IMR-90 (cell line): ENCODE results near the gene HAGH. TPM values are rescaled to one million over a fixed set of nuclear protein-coding genes. Genes with fewer than 3 reads are reported as not detected.

Source experiments
- ATAC-seq: fragments of 200-7000 bp; cut with Tn5 transposase; 2 replicates; pipeline ENCODE4 v1.9.1; 2020; ENCODE audit warnings: low read depth, mild to moderate bottlenecking, moderate library complexity
- BruUV-seq: library from RNA; stranded (reverse); fragments of 400-500 nt; replicated peaks from 2 replicates; lab custom pipeline; 2021; lab: Mats Ljungman, UMichigan
- CTCF ChIA-PET: fragments of 300-600 bp; formaldehyde crosslinking; extraction: SDS; loops from one replicate; lab custom pipeline; 2021; ENCODE audit warnings: antibody characterized with exemption; lab: Yijun Ruan, JAX
- POLR2A ChIA-PET: fragments of 300-600 bp; sonication (Branson Sonifier 250); formaldehyde crosslinking; loops from one replicate; lab custom pipeline; 2022; ENCODE audit warnings: antibody characterized with exemption; ENCODE audit not compliant: unreplicated experiment; lab: Charles Lee
- DNase-seq: peaks from one replicate; pipeline ENCODE4 v3.0.0; 2013
- H2AFZ ChIP-seq: replicated peaks from 2 replicates; pipeline ENCODE3; 2013; ENCODE audit warnings: low read length, mild to moderate bottlenecking; ENCODE audit not compliant: poor library complexity
- H2AK5ac ChIP-seq: 2 replicates; pipeline ENCODE4 v1.6.1; 2013; ENCODE audit warnings: low read depth, low read length, inconsistent platforms
- H2AK9ac ChIP-seq: replicated peaks from 2 replicates; pipeline ENCODE3; 2013; ENCODE audit warnings: mild to moderate bottlenecking, low read depth, low read length, moderate library complexity; ENCODE audit not compliant: poor library complexity
- H2BK120ac ChIP-seq: 2 replicates; pipeline ENCODE4 v1.6.1; 2013; ENCODE audit warnings: low read depth, low read length, inconsistent platforms
- H2BK15ac ChIP-seq: 3 replicates; pipeline ENCODE4 v1.6.1; 2013; ENCODE audit warnings: low read depth, low read length, inconsistent platforms
- H2BK20ac ChIP-seq: 2 replicates; pipeline ENCODE4 v1.6.1; 2013; ENCODE audit warnings: low read depth, mild to moderate bottlenecking, inconsistent platforms, low read length, moderate library complexity
- H2BK5ac ChIP-seq: 2 replicates; pipeline ENCODE4 v1.6.1; 2013; ENCODE audit warnings: mild to moderate bottlenecking, low read depth, low read length, inconsistent platforms; ENCODE audit not compliant: poor library complexity, severe bottlenecking
- H3K14ac ChIP-seq: replicated peaks from 2 replicates; pipeline ENCODE4 v1.6.1; 2013; ENCODE audit warnings: low read depth, low read length, inconsistent platforms
- H3K18ac ChIP-seq: 2 replicates; pipeline ENCODE4 v1.6.1; 2013; ENCODE audit warnings: low read depth, low read length, control low read depth
- H3K23ac ChIP-seq: 2 replicates; pipeline ENCODE4 v1.6.1; 2013; ENCODE audit warnings: low read depth, low read length, inconsistent platforms
- H3K27ac ChIP-seq: 2 replicates; pipeline ENCODE4 v1.5.1; 2013; ENCODE audit warnings: mild to moderate bottlenecking, control low read depth, low read length; ENCODE audit not compliant: insufficient read depth
- H3K27me3 ChIP-seq: 2 replicates; pipeline ENCODE4 v1.6.1; 2013; ENCODE audit warnings: low read length; ENCODE audit not compliant: control insufficient read depth, insufficient read depth
- H3K36me3 ChIP-seq: 2 replicates; pipeline ENCODE4 v1.6.1; 2013; ENCODE audit warnings: low read length, mixed read lengths; ENCODE audit not compliant: control insufficient read depth, insufficient read depth
- H3K4ac ChIP-seq: 2 replicates; pipeline ENCODE4 v1.6.1; 2013; ENCODE audit warnings: low read depth, low read length, inconsistent platforms
- H3K4me1 ChIP-seq: 2 replicates; pipeline ENCODE4 v1.6.1; 2013; ENCODE audit warnings: low read length, mixed read lengths; ENCODE audit not compliant: control insufficient read depth, insufficient read depth
- H3K4me2 ChIP-seq: 2 replicates; pipeline ENCODE4 v1.6.1; 2013; ENCODE audit warnings: low read depth, mild to moderate bottlenecking, control low read depth, low read length, moderate library complexity
- H3K4me3 ChIP-seq: 2 replicates; pipeline ENCODE4 v1.5.1; 2013; ENCODE audit warnings: low read depth, mild to moderate bottlenecking, control low read depth, low read length, moderate library complexity; ENCODE audit not compliant: insufficient read depth
- H3K56ac ChIP-seq: 2 replicates; pipeline ENCODE4 v1.6.1; 2013; ENCODE audit warnings: low read length, inconsistent platforms; ENCODE audit not compliant: insufficient read depth; ENCODE audit errors: extremely low read depth
- H3K79me1 ChIP-seq, 2 experiments: 2 replicates each; pipeline ENCODE4 v1.6.1; 2013; ENCODE audit warnings: low read length in 2 of 2, inconsistent platforms in 1 of 2, low read depth in 1 of 2
- H3K9ac ChIP-seq: 2 replicates; pipeline ENCODE4 v1.6.1; 2013; ENCODE audit warnings: low read depth, low read length, control low read depth
- H3K9me1 ChIP-seq: 2 replicates; pipeline ENCODE4 v1.6.1; 2013; ENCODE audit warnings: low read length, inconsistent platforms; ENCODE audit not compliant: insufficient read depth
- H3K9me3 ChIP-seq: 2 replicates; pipeline ENCODE4 v1.6.1; 2013; ENCODE audit warnings: low read length; ENCODE audit not compliant: control insufficient read depth, insufficient read depth
- H4K20me1 ChIP-seq: 2 replicates; pipeline ENCODE4 v1.6.1; 2013; ENCODE audit warnings: low read length, inconsistent platforms; ENCODE audit not compliant: insufficient read depth
- H4K5ac ChIP-seq: 2 replicates; pipeline ENCODE4 v1.6.1; 2013; ENCODE audit warnings: mild to moderate bottlenecking, low read depth, low read length, control low read depth
- H4K8ac ChIP-seq, 2 experiments: 2 replicates each; pipeline ENCODE4 v1.6.1; 2013; ENCODE audit warnings: low read depth in 2 of 2, low read length in 2 of 2, control low read depth in 1 of 2, inconsistent platforms in 1 of 2
- H4K91ac ChIP-seq: 2 replicates; pipeline ENCODE4 v1.6.1; 2013; ENCODE audit warnings: low read depth, low read length, inconsistent platforms; ENCODE audit not compliant: insufficient read depth
- BHLHE40 ChIP-seq: fragments of 150-350 bp; IDR thresholded peaks from 2 replicates; pipeline ENCODE4 v1.6.1; 2016; ENCODE audit warnings: mild to moderate bottlenecking, low read depth, low read length
- MXI1 ChIP-seq: IDR thresholded peaks from 2 replicates; pipeline ENCODE4 v1.6.1; 2012; ENCODE audit warnings: low read depth, mild to moderate bottlenecking, low read length, moderate library complexity, borderline replicate concordance
- WGBS, 2 experiments: methylation state at CpG; one replicate each; pipeline versions ENCODE4 v1.1.5 to v1.1.7; 2013; ENCODE audit warnings: missing lambda C conversion rate in 2 of 2; ENCODE audit not compliant: insufficient read length in 1 of 2; ENCODE audit errors: extremely low coverage in 2 of 2; 5-methylcytosine and 5-hydroxymethylcytosine counted together
- dilution Hi-C: fragments of 300-500 bp; cut with HindIII; formaldehyde crosslinking; loops from one replicate; pipeline ENCODE4 v1.14.3; 2018; ENCODE audit warnings: low sequenced_read_pairs; ENCODE audit not compliant: unreplicated experiment
- in situ Hi-C: fragments of 300-500 bp; cut with MboI; formaldehyde crosslinking; loops from 3 replicates; pipeline ENCODE4 v1.14.3; 2019; ENCODE audit warnings: low sequenced_read_pairs, inconsistent platforms, mixed read lengths
- intact Hi-C: fragments of 100-400 bp; cut with micrococcal nuclease; formaldehyde crosslinking; loops from 2 replicates; pipeline ENCODE4 v1.10.0; 2022
- polyA plus RNA-seq, 3 experiments: library from polyadenylated mRNA; depleted of rRNA; stranded (reverse); fragments of >200 nt; gene quantifications; 2 replicates each; pipeline ENCODE4 v1.2.3, GENCODE V29; 2012; ENCODE audit warnings: low replicate concordance in 1 of 3
- total RNA-seq: library from RNA; depleted of rRNA; stranded (reverse); fragments of >200 nt; gene quantifications from 2 replicates; pipeline ENCODE4 v1.2.3, GENCODE V29; 2012

HAGH gene
- total and polyA plus RNA-seq, 2 of the 4 experiments (the other 2 are of a cell fraction) = 30.8 to 52.2 TPM

GRCh38 chr16:1773703-1774447 lies 52.8 kb downstream of the HAGH start:
- dilution Hi-C loops = no loop called here
- peak overlapping the region; percentile 78 for H3K9ac ChIP-seq
- H3K36me3 ChIP-seq = peaks cover 25% of the 10 kb centered on the region; the same call in 1 of the 2 replicates

More at GRCh38 chr16:1773703-1774447, 52.8 kb downstream of the HAGH start:
- no peak overlapping the region for H2BK120ac ChIP-seq
- H2BK20ac ChIP-seq = no peak overlapping the region
- DNase-seq = peak; percentile 24
- no peak for TF ChIP-seq BHLHE40
- 0 out of 2 replicates have a peak, but pooled peaks have one; percentile 1 for TF ChIP-seq MXI1
- H3K4me3 ChIP-seq = peak overlapping the region; percentile 93
- peak overlapping the region; percentile 100 for H2AK9ac ChIP-seq
- peak overlapping the region; percentile 94 for H2AFZ ChIP-seq
- H4K5ac ChIP-seq = no peak overlapping the region
- ChIA-PET POLR2A (no interaction called here), CTCF (interaction anchor here (0.9 kb wide), 1 partner anchor 37 kb away, joined by 3 read pairs; no protein-coding TSS in a partner anchor)
- BruUV-seq = no TSS peak
- WGBS, 2 experiments = 2% methylated on average over 15 of the region's 45 CpGs; no CpG with 5 or more reads in 1 of the 2 experiments
- no peak overlapping the region for H3K56ac ChIP-seq
- H3K18ac ChIP-seq = no peak overlapping the region
- H4K20me1 ChIP-seq = peaks cover 35% of the 10 kb centered on the region
- no peaks in the 10 kb centered on the region for H3K27me3 ChIP-seq
- peak overlapping the region; percentile 76 for H3K27ac ChIP-seq
- H4K8ac ChIP-seq = peak overlapping the region; percentile 33 to 77; a peak in 2 of 4 replicates
- H3K4me2 ChIP-seq = peak overlapping the region; percentile 93
- in situ Hi-C loops (no loop called here), intact Hi-C loops (no loop called here)
- ATAC-seq = peak; percentile 4
- H2BK15ac ChIP-seq = no peak overlapping the region
- H3K4ac ChIP-seq = peak overlapping the region; percentile 44
- peak overlapping the region; percentile 25 for H2AK5ac ChIP-seq
- peak overlapping the region; percentile 69 for H3K23ac ChIP-seq
- 0 out of 2 replicates have a peak, but pooled peaks cover 3% of the 10 kb centered on the region for H3K9me1 ChIP-seq
- peak overlapping the region; percentile 11; the same call in 1 of the 2 replicates for H4K91ac ChIP-seq
- H3K14ac ChIP-seq = peak overlapping the region; percentile 43
- peak overlapping the region; percentile 47 for H2BK5ac ChIP-seq
- no peaks in the 10 kb centered on the region for H3K9me3 ChIP-seq
- peaks cover 12 to 56% of the 10 kb centered on the region in 2 experiments for H3K79me1 ChIP-seq
- peaks cover 13% of the 10 kb centered on the region for H3K4me1 ChIP-seq
